HG03439 (cell line): ENCODE measurements around the gene GADD45GIP1.
"Not testable (repeated sequence)": the region's sequence is repeated elsewhere in the genome, so short reads cannot be mapped to it uniquely, and the experiment has no call there.

ENCODE experiments used
- ATAC-seq: cut with Tn5 transposase; IDR thresholded peaks from one replicate; pipeline ENCODE4 v1.9.1; 2021; ENCODE audit warnings: mild to moderate bottlenecking, moderate library complexity; ENCODE audit not compliant: unreplicated experiment

GADD45GIP1 gene

GRCh38 chr19:12944104-12944674 lies 12.8 kb downstream of the GADD45GIP1 start:
- no peak for ATAC-seq

- ATAC-seq, result no peak
Measured at GRCh38 chr19:12943437-12944044, 13.5 kb downstream of the GADD45GIP1 start.

- ATAC-seq, result no peak
Measured at GRCh38 chr19:12940897-12941296, 16.1 kb downstream of the GADD45GIP1 start.

- no peak for ATAC-seq
Measured at GRCh38 chr19:12939975-12940423, 17.0 kb downstream of the GADD45GIP1 start.

GRCh38 chr19:12938779-12939601 lies 18.0 kb downstream of the GADD45GIP1 start:
- peak; percentile 6 for ATAC-seq

GRCh38 chr19:12937927-12938778 lies 18.9 kb downstream of the GADD45GIP1 start, which contains the start of gene CALR:
Gene CALR (plus strand): TSS chr19:12938609. CDS start chr19:12938680, 71 bp downstream.
- peak; percentile 84 for ATAC-seq

- ATAC-seq, result no peak
Measured at GRCh38 chr19:12937093-12937926, 19.7 kb downstream of the GADD45GIP1 start.

- ATAC-seq, result no peak
Measured at GRCh38 chr19:12936582-12936981, 20.4 kb downstream of the GADD45GIP1 start.

- no peak for ATAC-seq
Measured at GRCh38 chr19:12935071-12935470, 22.0 kb downstream of the GADD45GIP1 start.

- peak; percentile 52 for ATAC-seq
Measured at GRCh38 chr19:12933287-12934072, 23.5 kb downstream of the GADD45GIP1 start, which contains the start of gene FARSA. Gene FARSA (minus strand): TSS chr19:12933711. CDS start chr19:12933696, 15 bp downstream.

- ATAC-seq, result no peak
Measured at GRCh38 chr19:12932392-12933286, 24.4 kb downstream of the GADD45GIP1 start.

GRCh38 chr19:12930002-12930645 lies 26.9 kb downstream of the GADD45GIP1 start:
- no peak for ATAC-seq

GRCh38 chr19:12924621-12925310 lies 32.3 kb downstream of the GADD45GIP1 start:
- ATAC-seq, result no peak

GRCh38 chr19:12922959-12923358 lies 34.1 kb downstream of the GADD45GIP1 start:
- ATAC-seq, result no peak

GRCh38 chr19:12921047-12921446 lies 36.0 kb downstream of the GADD45GIP1 start:
- no peak for ATAC-seq

- ATAC-seq, result no peak
Measured at GRCh38 chr19:12918253-12918652, 38.8 kb downstream of the GADD45GIP1 start.

GRCh38 chr19:12915860-12916259 lies 41.2 kb downstream of the GADD45GIP1 start:
- ATAC-seq, result not testable (repeated sequence)
